ENCODE measurements around the gene CCBE1.

GRCh38 chr18:59628995-59629394 is 68.2 kb downstream of the CCBE1 start:
- no peak for TF ChIP-seq CTCF (IDR thresholded peaks at IDR 0.05)
- TF ChIP-seq POLR2A (IDR thresholded peaks at IDR 0.05), result no peak

Measured in uterus (tissue), 2 donors.